Amniotic epithelial cell (primary cell): ENCODE measurements around the gene MGAT1.
"Not testable (repeated sequence)": the region's sequence is repeated elsewhere in the genome, so short reads cannot be mapped to it uniquely, and the experiment has no call there.

Experiments used
- DNase-seq: peaks from one replicate; pipeline ENCODE4 v3.0.0-alpha.2; 2010; ENCODE audit warnings: low read depth

The MGAT1 gene

DNA sequence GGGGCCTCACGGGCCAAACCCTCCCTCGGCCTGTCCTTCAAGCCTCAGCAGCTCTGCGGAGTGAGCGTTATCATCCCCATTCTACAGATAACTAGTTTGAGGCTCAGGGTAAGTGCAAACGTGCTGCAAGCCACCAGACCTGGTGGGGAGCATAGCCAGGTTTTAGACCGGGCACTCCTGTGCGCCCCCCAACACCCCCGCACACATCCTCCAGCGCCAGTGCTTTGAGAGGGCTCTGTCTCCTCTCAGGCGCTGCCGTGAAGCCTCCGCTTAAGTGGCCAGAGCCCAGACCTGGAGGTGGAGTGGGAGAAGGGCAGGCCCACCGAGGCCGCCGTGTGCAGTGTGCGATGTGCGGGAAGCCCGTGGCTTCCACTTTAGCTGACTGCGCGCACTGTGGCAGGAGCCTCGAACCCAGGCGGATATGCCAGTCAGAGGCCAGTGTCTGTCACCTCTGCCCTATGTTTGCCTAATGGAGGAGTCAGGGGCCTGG is 1.6 kb upstream of the MGAT1 start:
- DNase-seq: no peak

DNA sequence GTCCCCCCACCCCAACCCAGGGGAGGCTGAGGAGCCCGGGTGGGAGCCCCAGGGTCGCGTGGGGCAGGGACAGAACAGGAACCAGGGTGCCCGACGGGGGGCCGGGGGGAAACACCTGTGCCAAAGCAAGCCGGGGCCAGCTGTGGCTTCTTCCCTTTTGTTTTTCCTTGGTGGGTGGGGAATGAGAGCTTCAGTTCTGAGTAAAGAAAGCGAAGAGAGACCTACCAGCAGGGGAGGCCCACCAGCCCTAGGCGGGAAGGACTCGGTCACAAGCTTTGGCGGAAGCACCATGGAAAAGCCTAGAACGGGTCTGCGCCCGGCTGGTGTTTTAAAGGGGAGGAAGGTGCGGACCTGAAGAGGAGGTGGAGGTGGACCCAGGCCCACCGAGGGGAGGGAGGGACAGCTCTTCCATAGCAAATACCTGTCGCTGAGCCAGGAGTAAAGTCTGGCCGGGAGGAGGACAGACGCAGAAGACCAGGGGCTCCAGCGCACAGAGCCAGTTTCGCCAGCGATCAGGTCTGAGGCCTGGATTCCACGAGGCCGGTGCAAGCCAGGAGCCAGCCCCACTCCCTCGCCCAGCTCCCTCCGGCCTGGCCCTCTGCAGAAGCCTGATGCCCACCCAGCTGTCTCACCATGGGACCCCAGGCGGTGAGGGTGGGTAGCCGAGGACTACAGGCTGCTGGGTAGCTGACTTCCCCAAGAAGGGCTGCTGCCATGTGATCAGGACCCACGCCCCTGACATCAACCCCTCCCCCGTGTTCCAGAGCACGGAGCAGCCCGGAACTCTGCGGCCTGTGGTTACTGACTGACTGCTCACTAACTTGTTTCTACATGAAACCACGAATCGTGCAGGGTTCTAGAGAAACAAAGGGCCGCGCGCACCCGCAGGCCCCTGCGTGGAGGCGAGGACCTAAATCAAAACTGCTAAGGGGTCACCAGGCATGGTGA is 849 bp upstream of the MGAT1 start:
- peak; percentile 83 for DNase-seq

DNA sequence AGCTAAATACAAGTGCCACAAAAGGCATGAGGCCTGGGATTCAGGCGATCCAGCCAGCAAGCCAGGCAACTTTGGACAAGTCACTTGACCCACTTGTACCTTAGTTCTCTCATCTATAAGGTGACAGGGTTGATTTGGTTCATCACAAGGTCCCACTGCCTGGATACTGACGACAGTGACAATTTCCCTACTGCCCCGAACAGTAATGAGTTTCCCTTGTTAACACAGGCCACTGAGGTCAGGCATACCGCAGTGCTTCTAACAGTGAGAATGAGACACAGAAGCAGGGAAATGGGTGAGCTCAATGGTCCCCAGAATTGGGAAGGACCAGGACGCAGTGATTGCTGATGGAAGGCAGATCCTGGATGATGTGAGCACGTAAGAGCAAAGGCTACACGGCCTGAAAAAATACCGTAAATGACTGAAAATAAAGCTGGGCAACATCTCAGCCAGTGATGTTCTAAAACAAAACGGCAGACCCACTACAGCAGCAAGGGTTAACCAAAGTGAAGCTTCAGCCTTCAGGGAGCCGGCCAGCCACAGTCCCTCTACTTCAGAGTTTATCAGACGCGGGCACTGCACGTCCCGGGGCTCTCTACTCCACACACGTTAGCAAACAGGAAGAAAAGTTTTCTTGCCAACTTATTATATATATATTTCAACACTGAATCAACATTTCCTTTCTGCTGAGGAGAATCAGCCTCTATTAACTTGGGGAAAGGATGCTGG is 846 bp downstream of the MGAT1 start:
- no peak for DNase-seq

GRCh38 chr5:180799902-180800801 is 2.5 kb downstream of the MGAT1 start:
- DNase-seq: peak; percentile 93

DNA sequence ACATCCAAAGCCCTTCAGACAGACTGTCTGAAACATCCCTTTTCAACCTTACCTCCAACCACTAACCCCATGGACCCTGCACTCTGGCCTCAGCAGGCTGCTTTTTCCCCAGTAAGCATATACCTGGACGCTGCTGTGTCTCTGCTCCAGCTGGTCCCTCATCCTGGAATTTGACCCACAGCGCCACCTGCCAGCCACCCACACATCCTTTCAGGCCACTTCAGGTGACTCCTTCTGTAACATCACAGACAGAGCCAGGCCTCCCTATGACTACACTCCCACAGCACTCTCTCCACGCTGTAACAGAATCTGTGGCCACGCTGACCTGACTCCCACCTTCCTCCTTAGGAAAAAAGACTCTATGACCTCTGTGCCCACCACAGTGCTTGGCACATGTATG is 3.4 kb downstream of the MGAT1 start:
- DNase-seq: no peak

DNA sequence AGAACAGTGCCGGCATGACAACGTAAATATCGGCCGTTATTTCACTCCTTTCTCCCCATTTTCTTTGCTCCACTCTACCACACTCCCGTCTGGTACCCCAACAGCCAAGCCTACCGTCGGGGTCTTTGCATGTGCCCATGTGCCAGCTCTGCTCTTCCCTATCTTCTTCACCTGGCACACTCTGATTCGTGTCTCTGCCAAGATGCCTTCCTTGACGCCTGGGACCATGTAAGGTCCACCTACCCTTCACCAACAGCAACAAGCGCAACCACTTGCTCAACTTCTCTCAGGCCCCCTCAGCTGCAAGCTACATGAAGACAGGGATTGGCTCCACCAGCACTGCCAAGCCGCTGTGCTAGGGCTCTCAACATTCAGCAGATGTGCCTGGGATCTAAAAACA is 4.4 kb downstream of the MGAT1 start:
- no peak for DNase-seq

- no peak for DNase-seq
Measured at GRCh38 chr5:180797256-180798192, 5.1 kb downstream of the MGAT1 start.

GRCh38 chr5:180795771-180796313 is 6.8 kb downstream of the MGAT1 start:
- DNase-seq: no peak

DNA sequence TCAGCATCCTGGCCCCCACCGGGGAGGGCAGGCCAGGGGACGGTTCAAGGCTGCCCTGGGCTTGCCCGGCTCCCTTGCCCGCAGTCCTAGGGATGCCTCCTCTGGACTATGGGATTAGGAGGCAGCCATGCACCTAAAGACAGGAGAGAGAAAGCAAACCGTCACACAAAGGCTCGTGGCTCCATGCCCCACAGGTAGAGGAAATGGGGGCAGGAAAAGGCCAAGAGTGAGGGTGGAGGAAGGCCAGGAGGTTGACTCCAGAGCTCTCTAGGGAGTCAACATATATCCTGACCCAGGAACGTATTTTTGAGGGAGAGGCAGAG is 9.7 kb downstream of the MGAT1 start:
- DNase-seq: no peak

- DNase-seq: no peak
Measured at GRCh38 chr5:180792287-180792964, 10.2 kb downstream of the MGAT1 start.

- DNase-seq: no peak
Measured at GRCh38 chr5:180791611-180792213, 10.9 kb downstream of the MGAT1 start.

DNA sequence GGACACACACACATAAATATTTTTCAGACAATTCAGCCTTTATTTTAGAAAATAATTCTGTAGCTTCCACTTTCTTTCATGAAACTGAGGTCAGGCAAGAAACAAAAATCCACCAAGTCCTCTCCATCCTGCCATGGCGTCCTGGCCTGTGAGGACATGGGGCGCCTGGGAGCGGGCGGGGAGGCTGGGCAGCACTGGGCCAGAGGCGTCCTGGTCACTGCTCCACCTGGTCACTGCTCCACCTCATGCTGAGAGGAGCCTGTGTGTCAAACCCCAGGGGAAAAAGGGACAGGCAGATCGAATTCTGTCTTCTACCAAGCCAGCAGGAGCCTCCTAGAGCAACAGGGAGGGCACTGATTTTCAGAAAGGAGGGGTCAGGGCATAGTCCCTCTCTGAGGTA is 12.1 kb downstream of the MGAT1 start:
- no peak for DNase-seq

- no peak for DNase-seq
Measured at GRCh38 chr5:180790020-180790419, 12.6 kb downstream of the MGAT1 start.

DNA sequence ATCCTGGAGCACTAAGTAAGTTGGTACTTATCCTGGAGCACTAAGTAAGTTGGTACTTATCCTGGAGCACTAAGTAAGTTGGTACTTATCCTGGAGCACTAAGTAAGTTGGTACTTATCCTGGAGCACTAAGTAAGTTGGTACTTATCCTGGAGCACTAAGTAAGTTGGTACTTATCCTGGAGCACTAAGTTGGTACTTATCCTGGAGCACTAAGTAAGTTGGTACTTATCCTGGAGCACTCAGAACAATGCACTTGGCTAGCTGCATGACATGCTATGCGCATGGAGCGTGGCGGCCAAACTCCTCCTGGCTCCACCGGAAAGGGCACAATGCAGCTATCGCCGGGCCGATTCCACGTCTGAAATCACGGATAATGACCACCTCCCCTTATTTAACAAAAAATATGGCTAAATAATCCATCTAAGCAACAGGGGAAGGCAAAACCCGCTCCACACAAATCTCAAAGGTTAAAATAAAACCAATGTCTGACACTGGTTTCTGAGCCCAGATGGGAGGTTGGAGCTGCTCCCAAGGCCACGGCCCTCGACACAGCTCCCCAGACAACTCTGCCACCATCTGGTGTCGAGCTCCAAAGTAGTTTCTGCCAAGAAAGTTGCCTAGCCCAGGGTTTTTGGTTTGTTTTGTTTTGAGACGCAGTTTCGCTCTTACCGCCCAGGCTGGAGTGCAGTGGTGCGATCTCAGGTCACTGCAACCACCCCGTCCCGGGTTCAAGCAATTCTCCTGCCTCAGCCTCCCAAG is 13.8 kb downstream of the MGAT1 start:
- not testable (repeated sequence) for DNase-seq

DNA sequence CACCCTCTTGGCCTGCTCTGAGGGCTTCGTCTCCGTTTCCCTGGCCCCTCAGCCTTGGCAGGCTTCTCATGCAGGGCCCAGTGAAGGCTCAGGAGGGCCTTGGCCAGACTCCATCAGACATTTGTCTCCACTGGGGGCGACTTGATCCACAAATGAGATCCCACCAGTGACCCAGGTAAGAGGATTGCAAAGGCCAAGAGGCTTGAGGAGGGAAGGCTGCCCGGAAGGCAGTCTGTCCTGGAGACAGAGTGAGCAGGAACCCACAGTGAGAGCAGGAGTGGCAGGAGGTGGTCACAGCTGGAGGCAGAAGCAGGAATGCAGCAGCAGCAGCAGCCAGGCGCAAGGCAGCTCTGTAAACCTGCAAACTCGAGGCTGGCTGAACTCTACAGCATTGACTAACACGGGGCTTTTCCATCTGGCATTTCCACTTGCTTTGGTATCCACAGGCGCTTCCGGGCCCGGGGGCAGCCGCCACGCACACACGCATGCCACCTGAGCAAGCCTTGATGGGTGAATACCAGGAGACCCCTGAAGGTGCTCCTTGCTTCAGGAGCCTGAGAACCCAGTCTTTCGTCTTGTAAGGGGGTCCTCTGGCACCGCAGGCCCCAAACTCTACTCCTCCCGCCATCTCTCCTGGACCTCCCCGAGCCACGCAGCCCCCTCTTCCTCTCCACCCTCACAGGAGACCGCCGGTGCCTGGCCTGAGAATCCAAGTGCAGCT is 14.7 kb downstream of the MGAT1 start:
- no peak for DNase-seq

DNA sequence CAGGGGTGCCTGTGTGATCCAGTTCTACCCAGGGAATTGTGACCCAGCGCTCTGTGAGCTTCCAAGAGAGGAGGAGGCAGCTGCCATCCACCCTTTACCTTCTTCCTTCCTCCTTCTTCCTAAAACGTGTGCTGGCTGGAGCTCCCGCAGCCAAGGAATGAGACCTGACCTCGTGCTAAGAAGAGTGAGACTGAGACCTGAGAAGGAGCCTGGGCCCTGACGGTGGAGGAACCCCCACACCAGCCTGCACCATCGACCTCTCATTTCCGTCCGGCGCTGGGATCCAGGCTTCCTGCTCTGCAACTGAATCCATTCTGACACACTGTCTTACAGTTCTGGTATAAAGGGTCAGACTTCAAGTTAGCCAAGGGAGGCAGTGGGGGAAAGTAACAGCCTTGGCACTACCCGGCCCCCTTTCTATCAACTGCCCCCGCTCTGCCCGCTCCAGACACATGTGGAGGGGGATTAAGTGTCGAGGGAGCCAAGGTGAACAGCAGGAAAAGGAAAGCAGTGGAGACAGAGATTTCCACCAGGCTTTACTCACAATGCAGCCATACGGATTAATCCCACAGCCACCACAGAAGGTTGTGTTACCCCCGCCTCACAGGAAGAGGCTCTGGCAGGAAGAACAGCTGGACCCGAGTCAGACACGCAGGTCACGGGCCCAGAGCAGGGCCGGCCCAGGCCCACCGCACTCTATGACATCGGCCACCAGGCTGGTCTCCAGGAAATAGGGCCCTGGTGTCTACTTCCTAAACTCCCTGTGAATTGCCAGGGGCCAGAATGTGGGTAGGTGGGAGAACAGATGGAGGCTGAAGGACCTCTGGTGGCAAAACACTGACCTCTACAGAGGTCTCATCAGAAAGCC is 15.8 kb downstream of the MGAT1 start:
- DNase-seq: no peak

DNA sequence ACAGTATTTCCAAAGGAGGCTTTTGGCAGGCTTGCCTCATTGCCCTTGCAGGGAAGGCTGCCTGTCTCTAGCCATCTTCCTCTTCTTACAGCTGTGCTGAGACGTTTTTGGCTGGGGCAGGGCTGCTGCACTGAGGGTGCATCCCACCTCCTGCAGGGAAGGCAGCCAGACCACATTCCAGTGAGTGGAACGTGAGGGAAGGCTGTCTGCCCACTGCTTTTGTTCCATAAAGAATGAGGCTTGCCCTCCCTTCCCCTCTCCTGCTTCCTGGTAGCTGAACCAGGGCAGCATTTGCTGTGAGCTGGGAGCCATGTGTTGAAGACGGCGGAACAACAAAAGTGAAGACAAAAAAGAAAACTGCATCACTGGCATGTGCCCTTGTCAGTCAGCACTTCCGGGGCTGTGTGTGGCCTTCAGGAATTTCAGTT is 16.8 kb downstream of the MGAT1 start:
- DNase-seq: peak; percentile 83
